PC-9 (cell line): Measurements from ENCODE around the gene FYN. TPM values are rescaled to one million over a fixed set of nuclear protein-coding genes. Genes with fewer than 3 reads are reported as not detected.

Experiments
- BruUV-seq: library from RNA; stranded (reverse); fragments of 400-500 nt; replicated peaks from 2 replicates; lab custom pipeline; 2021; lab: Mats Ljungman, UMichigan
- CTCF ChIA-PET: fragments of 300-600 bp; sonication (Branson Sonifier 250); formaldehyde crosslinking; loops from one replicate; lab custom pipeline; 2022; ENCODE audit warnings: antibody characterized with exemption; lab: Charles Lee
- POLR2A ChIA-PET: fragments of 300-600 bp; sonication (Branson Sonifier 250); formaldehyde crosslinking; loops from one replicate; lab custom pipeline; 2022; ENCODE audit warnings: antibody characterized with exemption; ENCODE audit not compliant: unreplicated experiment; lab: Charles Lee
- DNase-seq, 2 experiments: peaks; one replicate each; pipeline versions ENCODE4 v3.0.0 to v3.0.0-alpha.2; 2015 to 2022; ENCODE audit warnings: mixed read lengths in 1 of 2
- H2AFZ ChIP-seq: fragments of 200-600 bp; sonication (generic); 2 replicates; pipeline ENCODE4 v1.8.1; 2017; ENCODE audit warnings: antibody characterized with exemption
- H3F3A ChIP-seq: fragments of 200-600 bp; sonication (generic); 2 replicates; pipeline ENCODE4 v1.8.1; 2017; ENCODE audit warnings: antibody characterized with exemption, mild to moderate bottlenecking, low read depth; ENCODE audit not compliant: insufficient read depth
- H3K27ac ChIP-seq: fragments of 200-600 bp; sonication (generic); 2 replicates; pipeline ENCODE4 v1.6.1; 2016; ENCODE audit warnings: mixed run types
- H3K27me3 ChIP-seq: fragments of 200-600 bp; sonication (generic); 2 replicates; pipeline ENCODE4 v1.6.1; 2016; ENCODE audit warnings: low read depth, mixed run types; ENCODE audit not compliant: insufficient read depth
- H3K36me3 ChIP-seq: fragments of 200-600 bp; sonication (generic); 2 replicates; pipeline ENCODE4 v1.6.1; 2016; ENCODE audit warnings: low read depth, mixed run types
- H3K4me1 ChIP-seq: fragments of 200-600 bp; sonication (generic); replicated peaks from 2 replicates; pipeline ENCODE4 v1.6.1; 2016; ENCODE audit warnings: mixed run types; ENCODE audit not compliant: insufficient read depth
- H3K4me2 ChIP-seq: fragments of 200-600 bp; sonication (generic); 2 replicates; pipeline ENCODE4 v1.6.1; 2017; ENCODE audit warnings: mixed run types
- H3K4me3 ChIP-seq: fragments of 200-600 bp; sonication (generic); 2 replicates; pipeline ENCODE4 v1.6.1; 2016; ENCODE audit warnings: mixed run types
- H3K79me2 ChIP-seq: fragments of 200-600 bp; sonication (generic); 2 replicates; pipeline ENCODE4 v1.6.1; 2017; ENCODE audit warnings: low read depth, mixed run types
- H3K9me2 ChIP-seq: fragments of 200-600 bp; sonication (generic); 2 replicates; pipeline ENCODE4 v1.8.1; 2017; ENCODE audit warnings: mild to moderate bottlenecking; ENCODE audit not compliant: insufficient read depth
- H3K9me3 ChIP-seq: fragments of 200-600 bp; sonication (generic); 2 replicates; pipeline ENCODE4 v1.8.1; 2016; ENCODE audit warnings: low read depth; ENCODE audit not compliant: insufficient read depth
- H4K20me1 ChIP-seq: fragments of 200-600 bp; sonication (generic); 2 replicates; pipeline ENCODE4 v1.8.1; 2017; ENCODE audit not compliant: insufficient read depth
- CTCF ChIP-seq: fragments of 200-600 bp; sonication (generic); conservative IDR thresholded peaks from 2 replicates; pipeline ENCODE4 v1.6.1; 2017; ENCODE audit warnings: mixed run types, antibody characterized with exemption, mild to moderate bottlenecking, moderate library complexity
- EZH2 ChIP-seq: fragments of 200-600 bp; sonication (generic); IDR thresholded peaks from 2 replicates; pipeline ENCODE4 v1.8.0; 2017; ENCODE audit warnings: antibody characterized with exemption, low read depth
- intact Hi-C: fragments of 100-400 bp; cut with micrococcal nuclease; formaldehyde crosslinking; loops from one replicate; pipeline ENCODE4 v1.10.0; 2022; ENCODE audit not compliant: unreplicated experiment
- total RNA-seq: library from RNA; stranded (reverse); gene quantifications from 2 replicates; pipeline ENCODE4 v1.2.3, GENCODE V29; 2021

The FYN gene
- total RNA-seq, 1 experiment from 2014 or later, result 53.3 TPM

GRCh38 chr6:111780393-111780792 lies 92.9 kb downstream of the FYN start:
- Histone ChIP-seq H3K79me2 (peaks cover 8% of the 10 kb centered on the region; the same call in 1 of the 2 replicates), H3K4me3 (no peak overlapping the region), H3K4me2 (no peak overlapping the region), H3K9me2 (no peaks in the 10 kb centered on the region), H3F3A (0 out of 2 replicates have a peak, but pooled peaks cover 7% of the 10 kb centered on the region), H2AFZ (no peak overlapping the region), H3K9me3 (no peaks in the 10 kb centered on the region), H3K36me3 (no peaks in the 10 kb centered on the region), H4K20me1 (no peaks in the 10 kb centered on the region), H3K27ac (no peak overlapping the region), H3K27me3 (no peaks in the 10 kb centered on the region), H3K4me1 (no peaks in the 10 kb centered on the region)
- TF ChIP-seq EZH2 (no peak), CTCF (no peak)
- no TSS peak for BruUV-seq
- peak in 1 of 2 experiments; percentile 1 for DNase-seq
- ChIA-PET POLR2A (no interaction called here), CTCF (no interaction called here)
- intact Hi-C loops, result no loop called here

DNA sequence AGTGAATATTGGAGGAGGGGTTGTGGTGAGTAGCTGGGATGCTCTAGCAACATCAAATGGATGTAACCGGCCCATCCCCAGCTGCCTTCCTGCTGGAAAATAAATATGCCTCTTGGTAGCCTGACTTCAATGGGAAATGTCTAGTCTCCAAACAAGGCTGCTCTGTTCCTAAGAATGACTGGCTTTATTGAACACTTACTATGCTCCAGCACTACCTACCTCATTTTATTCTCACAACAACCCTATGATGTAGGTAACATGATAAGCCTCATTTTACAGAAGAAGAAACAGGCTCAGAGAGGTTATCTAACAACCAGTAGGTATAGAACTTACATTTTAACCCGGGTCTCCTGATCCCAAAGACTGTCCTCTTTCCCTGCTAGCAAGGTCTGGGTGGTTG lies 93.6 kb downstream of the FYN start:
- peaks cover 8% of the 10 kb centered on the region; the same call in 1 of the 2 replicates for H3K79me2 ChIP-seq
- POLR2A ChIA-PET, result interaction anchor here (0.7 kb wide), 2 partner anchors 108 to 1029 kb away, joined by 3 to 10 read pairs; no protein-coding TSS in a partner anchor
- peaks cover under 1% of the 10 kb centered on the region; the same call in 1 of the 2 replicates for H3K4me1 ChIP-seq
- no peak overlapping the region for H3K4me2 ChIP-seq
- CTCF ChIA-PET, result no interaction called here
- H3K27ac ChIP-seq, result no peak overlapping the region
- no peak overlapping the region for H3K4me3 ChIP-seq
- H3K27me3 ChIP-seq, result no peaks in the 10 kb centered on the region
- H3K9me2 ChIP-seq, result no peaks in the 10 kb centered on the region
- H3K36me3 ChIP-seq, result no peaks in the 10 kb centered on the region
- no peak overlapping the region for H2AFZ ChIP-seq
- no peak for DNase-seq
- H3F3A ChIP-seq, result 0 out of 2 replicates have a peak, but pooled peaks cover 7% of the 10 kb centered on the region
- BruUV-seq, result no TSS peak
- TF ChIP-seq CTCF (no peak), EZH2 (no peak)
- H4K20me1 ChIP-seq, result no peaks in the 10 kb centered on the region
- H3K9me3 ChIP-seq, result no peaks in the 10 kb centered on the region
- intact Hi-C loops, result no loop called here

GRCh38 chr6:111779031-111779430 lies 94.2 kb downstream of the FYN start:
- no peak overlapping the region for H3K4me2 ChIP-seq
- H3K9me3 ChIP-seq, result no peaks in the 10 kb centered on the region
- H3K27ac ChIP-seq, result no peak overlapping the region
- H3K9me2 ChIP-seq, result no peaks in the 10 kb centered on the region
- no peaks in the 10 kb centered on the region for H3K27me3 ChIP-seq
- CTCF ChIA-PET, result no interaction called here
- no peaks in the 10 kb centered on the region for H4K20me1 ChIP-seq
- no peak overlapping the region for H2AFZ ChIP-seq
- no peak overlapping the region for H3K4me3 ChIP-seq
- POLR2A ChIA-PET, result interaction anchor here (0.7 kb wide), 2 partner anchors 108 to 1029 kb away, joined by 3 to 10 read pairs; no protein-coding TSS in a partner anchor
- peaks cover 7% of the 10 kb centered on the region for H3K4me1 ChIP-seq
- intact Hi-C loops, result no loop called here
- H3K36me3 ChIP-seq, result no peaks in the 10 kb centered on the region
- H3F3A ChIP-seq, result peaks cover 10% of the 10 kb centered on the region; the same call in 1 of the 2 replicates
- no TSS peak for BruUV-seq
- peaks cover 8% of the 10 kb centered on the region; the same call in 1 of the 2 replicates for H3K79me2 ChIP-seq
- TF ChIP-seq CTCF (no peak), EZH2 (no peak)
- DNase-seq, result no peak
